K562 (cell line): ENCODE measurements around the gene MRM2. TPM values are rescaled to one million over a fixed set of nuclear protein-coding genes. Genes with fewer than 3 reads are reported as not detected.

Experiments used
- ATAC-seq: fragments of 200-7000 bp; cut with Tn5 transposase; 3 replicates; pipeline ENCODE4 v1.9.1; 2020; ENCODE audit warnings: moderate library complexity
- BruUV-seq: library from RNA; stranded (reverse); fragments of 400-500 nt; replicated peaks from 2 replicates; lab custom pipeline; 2021; lab: Mats Ljungman, UMichigan
- CTCF ChIA-PET: fragments of 300-600 bp; formaldehyde crosslinking; extraction: SDS; loops from one replicate; lab custom pipeline; 2021; ENCODE audit warnings: low intra/inter-chr PET ratio; lab: Yijun Ruan, JAX
- POLR2A ChIA-PET: fragments of 300-600, 350-650 bp; sonication (Branson Sonifier 250); formaldehyde crosslinking; extraction: SDS; loops from one replicate; lab custom pipeline; 2021; ENCODE audit warnings: antibody characterized with exemption, inconsistent platforms; lab: Yijun Ruan, JAX
- DNase-seq, 4 experiments: peaks; one replicate each; pipeline versions ENCODE4 v3.0.0 to v3.0.0-alpha.2; 2011 to 2018; ENCODE audit warnings: low spot score in 3 of 4, mixed read lengths in 3 of 4; ENCODE audit errors: extremely low read depth in 1 of 4
- FAIRE-seq: peaks from 2 replicates; lab custom pipeline; 2011; peaks lifted over from hg19 to GRCh38; lab: Jason Lieb, UNC
- H2AFZ ChIP-seq: 2 replicates; pipeline ENCODE4 v1.6.0; 2011; ENCODE audit warnings: low read depth, low read length, control low read depth, inconsistent platforms
- H3K27ac ChIP-seq: fragments of 200-600 bp; 3 replicates; pipeline ENCODE4 v1.8.0; 2011; ENCODE audit warnings: low read depth, mild to moderate bottlenecking, control low read depth, inconsistent platforms, low read length, moderate library complexity, mixed read lengths; ENCODE audit errors: extremely low read depth
- H3K27me3 ChIP-seq, 2 experiments: fragments of 300-600 bp in 1 of 2; 2 replicates in 1 of 2; 3 replicates in 1 of 2; pipeline versions ENCODE4 v1.6.0 to v1.8.0; 2011; ENCODE audit warnings: inconsistent platforms in 2 of 2, low read length in 2 of 2, mild to moderate bottlenecking in 1 of 2, mixed read lengths in 1 of 2, moderate library complexity in 1 of 2; ENCODE audit not compliant: control insufficient read depth in 2 of 2, insufficient read depth in 2 of 2
- H3K36me3 ChIP-seq: fragments of 300-600 bp; 3 replicates; pipeline ENCODE4 v1.8.0; 2011; ENCODE audit warnings: mild to moderate bottlenecking, low read length, inconsistent platforms; ENCODE audit not compliant: control insufficient read depth, insufficient read depth
- H3K4me1 ChIP-seq, 2 experiments: fragments of 200-600 bp in 1 of 2; replicated peaks in 1 of 2; 2 replicates in 1 of 2; 3 replicates in 1 of 2; pipeline versions ENCODE4 v1.5.1 to v1.8.0; 2011; ENCODE audit warnings: inconsistent platforms in 2 of 2, low read length in 2 of 2, mild to moderate bottlenecking in 1 of 2, mixed read lengths in 1 of 2, moderate library complexity in 1 of 2; ENCODE audit not compliant: control insufficient read depth in 2 of 2, insufficient read depth in 2 of 2
- H3K4me2 ChIP-seq: 2 replicates; pipeline ENCODE4 v1.6.1; 2011; ENCODE audit warnings: low read length, control low read depth, inconsistent platforms, mixed read lengths; ENCODE audit not compliant: insufficient read depth
- H3K4me3 ChIP-seq: fragments of 200-600 bp; sonication (generic), shearing (Covaris generic); 2 replicates; pipeline ENCODE4 v1.5.1; 2016; ENCODE audit warnings: control low read depth, inconsistent platforms
- H3K79me2 ChIP-seq: fragments of 200-600 bp; 3 replicates; pipeline ENCODE4 v1.8.0; 2011; ENCODE audit warnings: low read length, inconsistent platforms; ENCODE audit not compliant: control insufficient read depth, insufficient read depth
- H3K9ac ChIP-seq, 2 experiments: 2 replicates each; pipeline versions ENCODE4 v1.6.0 to v1.6.1; 2011; ENCODE audit warnings: low read depth in 2 of 2, low read length in 2 of 2, control low read depth in 1 of 2, inconsistent platforms in 1 of 2, mild to moderate bottlenecking in 1 of 2, mixed read lengths in 1 of 2; ENCODE audit not compliant: insufficient read depth in 1 of 2
- H3K9me1 ChIP-seq: one replicate; pipeline ENCODE4 v1.6.0; 2011; ENCODE audit warnings: inconsistent platforms, mild to moderate bottlenecking, low read length, moderate library complexity; ENCODE audit not compliant: control insufficient read depth, insufficient read depth
- H3K9me3 ChIP-seq: replicated peaks from 2 replicates; pipeline ENCODE4 v1.5.1; 2011; ENCODE audit warnings: low read depth, low read length, inconsistent platforms; ENCODE audit not compliant: control insufficient read depth, insufficient read depth
- H4K20me1 ChIP-seq: replicated peaks from 2 replicates; pipeline ENCODE4 v1.6.1; 2011; ENCODE audit warnings: low read length, inconsistent platforms, mixed read lengths; ENCODE audit not compliant: control insufficient read depth, insufficient read depth
- BMI1 ChIP-seq: fragments of 150-350 bp; IDR thresholded peaks from 2 replicates; pipeline ENCODE4 v1.6.1; 2014; ENCODE audit warnings: low read length
- PHF8 ChIP-seq: fragments of 200-600 bp; sonication (generic); IDR thresholded peaks from 2 replicates; pipeline ENCODE4 v1.6.1; 2012; ENCODE audit warnings: mixed run types, mild to moderate bottlenecking, inconsistent platforms, low read length, moderate library complexity, borderline replicate concordance
- SIN3B ChIP-seq: fragments of 450-650 bp; IDR thresholded peaks from 2 replicates; pipeline ENCODE4 v1.6.1; 2017; ENCODE audit warnings: low read depth, mild to moderate bottlenecking, moderate library complexity
- ZNF217 ChIP-seq: sonication (generic); formaldehyde crosslinking; IDR thresholded peaks from 2 replicates; pipeline ENCODE4 v1.8.0; 2022; ENCODE audit warnings: mild to moderate bottlenecking, missing genetic modification reagents
- WGBS: fragments of 100-300 bp; shearing (Covaris generic); methylation state at CpG from one replicate; pipeline ENCODE4 v1.1.6; 2016; ENCODE audit warnings: low coverage, mixed read lengths; ENCODE audit not compliant: insufficient coverage; ENCODE audit errors: missing lambda C conversion rate; 5-methylcytosine and 5-hydroxymethylcytosine counted together
- in situ Hi-C: fragments of 300-500 bp; cut with MboI; formaldehyde crosslinking; loops from 4 replicates; pipeline ENCODE4 v1.15.0; 2018; ENCODE audit warnings: inconsistent platforms, mixed read lengths
- intact Hi-C: fragments of 100-400 bp; cut with micrococcal nuclease; formaldehyde crosslinking; loops from 2 replicates; pipeline ENCODE4 v1.14.2; 2022
- polyA plus RNA-seq, 8 experiments: library from polyadenylated mRNA; depleted of rRNA in 4 of 8; stranded (reverse) in 5 of 8; unstranded in 3 of 8; fragments of >200 nt; fragmentation: Nextera tagmentation in 2 of 8; fragmentation: Illumina TruSeq in 1 of 8; extraction: Ambion mirVana in 2 of 8; extraction: Trizol in 1 of 8; gene quantifications; 2 replicates each; pipeline versions ENCODE4 v1.2.1 to v1.2.3, GENCODE V29; 2011 to 2014; ENCODE audit warnings: inconsistent platforms in 1 of 8, missing spikeins in 1 of 8
- total RNA-seq, 7 experiments: library from RNA; depleted of rRNA in 6 of 7; stranded (reverse); fragments of >200 nt in 6 of 7; fragmentation: Illumina TruSeq in 2 of 7; extraction: Trizol in 2 of 7; gene quantifications; 2 replicates each; pipeline versions ENCODE4 v1.2.1 to v1.2.3, GENCODE V29; 2011 to 2021; ENCODE audit warnings: low replicate concordance in 1 of 7

Gene MRM2
- total and polyA plus RNA-seq, 9 of the 15 experiments (the other 6 are each of a cell fraction or from before 2014, with no cell fraction given), result 32.4 to 116 (median 50.5) TPM

DNA sequence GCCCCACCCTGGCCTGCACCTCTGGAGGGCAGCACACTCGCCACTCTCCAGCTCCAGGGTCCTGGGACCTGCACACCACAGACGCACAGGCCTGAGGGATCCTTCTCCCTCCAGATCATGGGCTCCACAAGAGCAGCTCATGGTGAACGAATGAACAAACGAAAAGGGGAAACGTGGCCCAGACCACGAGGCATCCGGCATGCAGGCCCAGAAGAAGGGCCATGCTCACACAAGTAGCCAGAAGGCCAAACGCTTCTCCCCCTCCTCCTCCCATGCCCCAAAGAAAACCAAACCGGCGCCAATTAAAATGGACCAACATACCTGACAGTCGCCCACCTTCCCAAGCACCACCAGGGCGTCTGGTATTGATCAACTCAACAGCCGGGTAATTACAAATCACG lies 39.6 kb downstream of the MRM2 start (continued):
- no peak for TF ChIP-seq PHF8
- no peak for TF ChIP-seq SIN3B
- no peak for TF ChIP-seq ZNF217

GRCh38 chr7:2201686-2202360 lies 40.2 kb downstream of the MRM2 start:
- Histone ChIP-seq H3K36me3 (peaks cover 52% of the 10 kb centered on the region; the same call in 1 of the 3 replicates), H3K27me3 (no peaks in the 10 kb centered on the region), H3K79me2 (no peaks in the 10 kb centered on the region), H3K9me3 (no peaks in the 10 kb centered on the region), H3K4me3 (no peak overlapping the region), H2AFZ (no peak overlapping the region)
- BruUV-seq, result no TSS peak
- intact Hi-C loops (loop anchor here (10.0 kb wide), 1 partner anchor 627 kb away; the partner anchor contains the start of gene PSMG3), in situ Hi-C loops (loop anchor here (10.0 kb wide), 1 partner anchor 617 kb away; no protein-coding TSS in a partner anchor)
- no peak for TF ChIP-seq BMI1
- TF ChIP-seq, all 486 proteins: peak for 0
- Histone ChIP-seq H3K9ac (peak overlapping the region in 1 of 2 experiments; percentile 4; a peak in 1 of 4 replicates), H3K4me2 (no peak overlapping the region), H3K9me1 (no peaks in the 10 kb centered on the region), H4K20me1 (0 out of 2 replicates have a peak, but pooled peaks cover 3% of the 10 kb centered on the region), H3K27ac (no peak overlapping the region), H3K4me1 (peaks cover 0 to 17% of the 10 kb centered on the region in 2 experiments; a peak in 1 of 5 replicates)
- ATAC-seq (no peak), FAIRE-seq (no peak), DNase-seq (no peak)
- 86% methylated on average over 28 of the region's 31 CpGs for WGBS
- POLR2A ChIA-PET, result interaction anchor here (0.7 to 1.3 kb wide), 3 partner anchors 21 to 51 kb away, joined by 3 read pairs; no protein-coding TSS in a partner anchor
- CTCF ChIA-PET, result no interaction called here
